Measurements from ENCODE around the gene MGMT. TPM values are rescaled to one million over a fixed set of nuclear protein-coding genes. Genes with fewer than 3 reads are reported as not detected.

Gene MGMT
- total and polyA plus RNA-seq, 3 donors from 2014 or later, result 32.8 to 40.7 (median 37.9) TPM

DNA sequence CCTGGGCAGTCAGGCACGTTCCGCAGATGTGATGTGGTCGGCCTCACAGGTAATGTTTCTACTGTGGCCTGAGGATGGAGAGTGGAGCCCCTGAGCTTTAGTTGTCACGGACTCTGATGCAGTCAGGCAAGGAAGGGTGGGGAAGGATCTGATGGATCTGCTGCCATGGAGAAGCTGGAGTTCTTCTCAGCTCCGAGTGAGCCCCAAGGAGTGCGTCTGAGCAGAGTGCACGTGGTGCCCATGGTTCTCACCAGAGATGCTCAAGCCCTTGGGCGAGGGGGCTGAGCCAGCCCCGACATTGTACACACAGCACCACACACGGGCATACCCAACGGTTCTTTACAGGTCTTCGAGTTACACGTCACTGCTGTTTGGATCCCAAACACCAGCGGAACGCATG lies 304.5 kb downstream of the MGMT start:
- no peaks in the 10 kb centered on the region for H3K9me3 ChIP-seq
- 97% methylated on average over 9 to 15 of the region's 15 CpGs for WGBS, 2 donors
- TF ChIP-seq, protein P1, sequence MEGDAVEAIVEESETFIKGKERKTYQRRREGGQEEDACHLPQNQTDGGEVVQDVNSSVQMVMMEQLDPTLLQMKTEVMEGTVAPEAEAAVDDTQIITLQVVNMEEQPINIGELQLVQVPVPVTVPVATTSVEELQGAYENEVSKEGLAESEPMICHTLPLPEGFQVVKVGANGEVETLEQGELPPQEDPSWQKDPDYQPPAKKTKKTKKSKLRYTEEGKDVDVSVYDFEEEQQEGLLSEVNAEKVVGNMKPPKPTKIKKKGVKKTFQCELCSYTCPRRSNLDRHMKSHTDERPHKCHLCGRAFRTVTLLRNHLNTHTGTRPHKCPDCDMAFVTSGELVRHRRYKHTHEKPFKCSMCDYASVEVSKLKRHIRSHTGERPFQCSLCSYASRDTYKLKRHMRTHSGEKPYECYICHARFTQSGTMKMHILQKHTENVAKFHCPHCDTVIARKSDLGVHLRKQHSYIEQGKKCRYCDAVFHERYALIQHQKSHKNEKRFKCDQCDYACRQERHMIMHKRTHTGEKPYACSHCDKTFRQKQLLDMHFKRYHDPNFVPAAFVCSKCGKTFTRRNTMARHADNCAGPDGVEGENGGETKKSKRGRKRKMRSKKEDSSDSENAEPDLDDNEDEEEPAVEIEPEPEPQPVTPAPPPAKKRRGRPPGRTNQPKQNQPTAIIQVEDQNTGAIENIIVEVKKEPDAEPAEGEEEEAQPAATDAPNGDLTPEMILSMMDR (IDR thresholded peaks at IDR 0.05), result no peak
- no peaks in the 10 kb centered on the region for H3K27me3 ChIP-seq
- no peaks in the 10 kb centered on the region for H3K36me3 ChIP-seq (ENCODE audit: low read depth, missing control alignments)
- intact Hi-C loops (cut with DNase I; ENCODE audit: low total_unique reads), result no loop called here
- no peak overlapping the region for H3K27ac ChIP-seq
- no peak overlapping the region for H3K4me3 ChIP-seq
- peak; percentile 0 for DNase-seq
- H3K4me1 ChIP-seq, result no peaks in the 10 kb centered on the region

DNA sequence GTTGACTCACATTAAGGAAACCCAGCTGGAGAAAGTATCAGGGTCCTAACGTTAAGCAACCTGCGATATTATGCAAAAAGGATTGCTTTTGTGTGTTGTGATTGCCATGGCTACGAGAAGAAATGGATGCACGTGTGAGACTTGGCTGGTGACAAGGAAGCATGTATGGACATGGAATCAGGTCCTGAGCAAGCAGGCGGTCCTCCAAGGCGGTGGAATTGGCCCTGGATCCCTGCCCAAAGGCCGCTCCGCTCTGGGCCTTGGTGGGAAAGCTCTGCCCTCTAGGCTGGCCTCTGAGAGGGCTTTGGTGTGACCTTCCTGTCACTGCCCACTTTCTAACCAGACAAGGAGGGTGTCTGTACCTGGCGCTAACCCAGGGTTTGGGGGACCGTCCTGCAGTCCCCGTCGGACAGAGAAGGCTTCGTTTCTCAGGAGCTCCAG lies 305.0 kb downstream of the MGMT start:
- 88 to 99% methylated on average over 10 to 13 of the region's 13 CpGs for WGBS, 2 donors
- DNase-seq, result peak; percentile 1
- Histone ChIP-seq H3K4me1 (no peaks in the 10 kb centered on the region), H3K4me3 (no peak overlapping the region), H3K9me3 (no peaks in the 10 kb centered on the region), H3K27ac (no peak overlapping the region), H3K36me3 (ENCODE audit: low read depth, missing control alignments) (no peaks in the 10 kb centered on the region), H3K27me3 (no peaks in the 10 kb centered on the region)
- no peak for TF ChIP-seq POLR2A (IDR thresholded peaks at IDR 0.05)
- TF ChIP-seq, protein P1 (IDR thresholded peaks at IDR 0.05), result no peak
- intact Hi-C loops (cut with DNase I; ENCODE audit: low total_unique reads), result no loop called here

DNA sequence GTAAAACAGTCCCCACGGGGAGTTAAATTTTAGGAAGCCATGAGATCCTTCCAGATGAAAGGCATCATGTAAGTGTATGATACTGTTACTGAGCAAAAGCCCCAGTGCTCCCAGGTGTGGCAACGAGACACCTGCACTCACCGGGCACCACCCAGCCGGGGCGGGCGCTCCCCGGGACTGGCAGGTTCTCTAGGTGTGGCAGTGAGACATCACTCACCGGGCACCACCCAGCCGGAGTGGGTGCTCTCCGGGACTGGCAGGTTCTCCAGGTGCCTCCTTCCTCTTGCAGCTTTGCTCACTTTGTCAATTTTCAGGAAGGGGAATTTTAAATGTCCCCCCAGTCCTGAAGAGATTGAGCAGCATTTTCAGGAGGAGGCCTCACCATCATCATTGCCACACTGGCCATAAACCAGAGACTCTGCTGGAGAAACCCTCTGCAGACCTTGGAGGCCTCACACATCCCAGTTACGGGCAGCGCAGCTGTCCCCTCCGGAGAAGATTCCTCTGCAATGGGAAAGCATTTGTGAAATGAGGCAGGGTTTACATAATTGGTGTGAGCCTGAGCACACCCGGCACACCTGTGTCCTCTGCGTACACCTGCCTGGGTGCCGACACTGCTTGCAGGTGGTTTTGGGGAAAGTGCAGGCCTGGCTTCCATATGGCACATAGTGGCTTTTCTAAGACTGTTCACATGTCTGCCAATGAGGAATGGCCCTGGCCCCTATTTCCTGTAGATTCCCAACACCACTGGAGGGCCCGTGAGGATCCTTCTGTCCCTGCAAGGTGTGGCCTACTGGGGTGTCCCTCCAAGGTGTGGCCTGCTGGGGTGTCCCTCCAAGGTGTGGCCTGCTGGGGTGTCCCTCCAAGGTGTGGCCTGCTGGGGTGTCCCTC lies 305.7 kb downstream of the MGMT start:
- DNase-seq, result peak; percentile 1
- TF ChIP-seq, protein P1 (IDR thresholded peaks at IDR 0.05), result no peak
- TF ChIP-seq POLR2A (IDR thresholded peaks at IDR 0.05), result no peak
- Histone ChIP-seq H3K9me3 (no peaks in the 10 kb centered on the region), H3K4me3 (no peak overlapping the region), H3K4me1 (no peaks in the 10 kb centered on the region), H3K27me3 (no peaks in the 10 kb centered on the region), H3K27ac (no peak overlapping the region), H3K36me3 (ENCODE audit: low read depth, missing control alignments) (no peaks in the 10 kb centered on the region)
- intact Hi-C loops (cut with DNase I; ENCODE audit: low total_unique reads), result no loop called here
- WGBS, 2 donors, result 88 to 90% methylated on average over 12 to 17 of the region's 17 CpGs

DNA sequence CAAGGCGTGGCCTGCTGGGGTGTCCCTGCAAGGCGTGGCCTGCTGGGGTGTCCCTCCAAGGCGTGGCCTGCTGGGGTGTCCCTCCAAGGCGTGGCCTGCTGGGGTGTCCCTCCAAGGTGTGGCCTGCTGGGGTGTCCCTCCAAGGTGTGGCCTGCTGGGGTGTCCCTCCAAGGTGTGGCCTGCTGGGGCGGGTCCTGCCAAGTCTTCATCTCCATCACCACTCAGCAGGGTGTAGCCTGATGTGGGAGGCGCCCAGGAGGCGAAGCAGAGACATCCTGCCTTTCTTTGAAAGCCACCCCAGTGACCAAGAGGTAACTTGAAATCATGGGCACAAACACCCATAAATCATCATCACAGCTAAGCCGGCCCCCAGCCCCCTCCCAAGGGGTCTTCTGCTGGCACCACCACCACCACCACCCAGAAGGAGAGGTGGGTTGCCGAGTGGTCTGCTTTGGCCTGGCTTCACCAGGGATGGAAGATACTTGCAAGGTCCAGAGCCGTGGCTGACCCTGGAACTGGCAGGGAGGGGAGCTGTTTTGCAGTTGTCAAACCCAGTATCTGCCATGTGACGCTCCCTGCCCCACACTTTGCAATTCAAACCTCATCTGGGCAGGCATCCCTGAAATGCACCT lies 306.4 kb downstream of the MGMT start:
- intact Hi-C loops (cut with DNase I; ENCODE audit: low total_unique reads), result no loop called here

More for the DNA sequence above, 306.4 kb downstream of the MGMT start:
- peak; percentile 4 for DNase-seq
- Histone ChIP-seq H3K4me3 (no peak overlapping the region), H3K27me3 (no peaks in the 10 kb centered on the region), H3K9me3 (no peaks in the 10 kb centered on the region), H3K36me3 (ENCODE audit: low read depth, missing control alignments) (no peaks in the 10 kb centered on the region), H3K4me1 (no peaks in the 10 kb centered on the region), H3K27ac (no peak overlapping the region)
- WGBS, 2 donors, result 89% methylated on average over 5 to 11 of the region's 11 CpGs
- TF ChIP-seq POLR2A (IDR thresholded peaks at IDR 0.05), result no peak
- TF ChIP-seq, protein P1 (IDR thresholded peaks at IDR 0.05), result no peak

Data from testis (tissue), 3 donors.